DND-41 (cell line): ENCODE results near the gene DOLPP1.

Source experiments
- CTCF ChIP-seq: IDR thresholded peaks from 2 replicates; pipeline ENCODE4 v1.5.1; 2012; ENCODE audit warnings: borderline replicate concordance, low read length, moderate library complexity, mild to moderate bottlenecking; ENCODE audit not compliant: poor library complexity, severe bottlenecking; ENCODE audit errors: extremely low read depth
- EZH2 ChIP-seq: IDR thresholded peaks from 3 replicates; pipeline ENCODE4 v1.6.1; 2012; ENCODE audit warnings: borderline replicate concordance, low read depth, mild to moderate bottlenecking, moderate library complexity, low read length, inconsistent platforms; ENCODE audit not compliant: severe bottlenecking

GRCh38 chr9:129053020-129053419 lies 27.9 kb upstream of the DOLPP1 start:
- TF ChIP-seq EZH2 (no peak), CTCF (no peak)
